ENCODE results near the gene VBP1.

DNA sequence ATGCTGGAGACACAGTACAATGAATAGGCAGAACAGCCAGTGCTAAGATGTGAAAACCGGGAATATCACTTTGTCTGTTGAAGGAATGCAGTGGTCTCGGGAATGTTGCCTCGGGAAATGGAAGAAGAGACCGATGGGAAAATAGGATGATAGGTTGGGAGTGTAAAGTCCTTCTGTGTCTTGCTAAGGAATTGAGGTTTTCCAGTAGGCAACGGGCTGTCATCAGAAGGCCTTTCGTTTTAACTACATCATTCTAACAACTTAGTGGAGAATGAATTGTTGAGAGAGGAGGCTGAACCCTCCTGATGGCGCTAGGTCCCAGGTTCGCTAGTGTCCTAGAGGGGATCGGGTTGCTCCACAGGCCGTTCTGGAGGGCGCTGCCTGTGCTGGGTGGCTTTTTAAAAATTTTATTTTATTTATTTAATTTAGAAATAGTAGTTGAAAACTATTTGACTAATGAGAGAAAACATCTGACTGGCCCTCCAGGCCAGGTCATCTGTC lies 730 bp downstream of the VBP1 start:
- TF ChIP-seq CTCF (IDR thresholded peaks at IDR 0.05; ENCODE audit: insufficient read depth, low read length, poor library complexity, severe bottlenecking) = no peak
- no peak for TF ChIP-seq EZH2phosphoT487 (conservative IDR thresholded peaks at IDR 0.05; ENCODE audit: low read length)
